Activated T-helper 1 cell treated with anti-CD3 and anti-CD28 coated beads, Interleukin-12 subunit alpha, Interleukin-12 subunit beta, Interleukin-2, Interleukin-4 antibody, amounts not matched to agents 30 ng/mL and 10 ng/mL and 1 ng/mL, durations not matched to agents 14 hours and 24 hours and 36 hours (primary cell): ENCODE data around the gene MAU2. TPM values are rescaled to one million over a fixed set of nuclear protein-coding genes. Genes with fewer than 3 reads are reported as not detected.
A peak's percentile ranks its signal among the peaks of the same experiment; 100 is the strongest.

Experiments used
- DNase-seq: peaks from one replicate; pipeline ENCODE4 v3.0.0; 2021; ENCODE audit warnings: low spot score
- H3K27ac Mint-ChIP-seq: one replicate; pipeline ENCODE4 v1.8.0; 2021; ENCODE audit warnings: mild to moderate bottlenecking, mixed read lengths
- H3K27me3 Mint-ChIP-seq: one replicate; pipeline ENCODE4 v1.8.0; 2022; ENCODE audit warnings: mild to moderate bottlenecking, moderate library complexity, mixed read lengths; ENCODE audit not compliant: insufficient read depth
- H3K36me3 Mint-ChIP-seq: one replicate; pipeline ENCODE4 v1.8.0; 2021; ENCODE audit warnings: low read depth, mixed read lengths
- H3K4me1 Mint-ChIP-seq: one replicate; pipeline ENCODE4 v1.8.0; 2021; ENCODE audit warnings: low read depth, mixed read lengths
- H3K4me3 Mint-ChIP-seq: one replicate; pipeline ENCODE4 v1.8.0; 2021; ENCODE audit warnings: mild to moderate bottlenecking, moderate library complexity, mixed read lengths
- H3K9me3 Mint-ChIP-seq: one replicate; pipeline ENCODE4 v1.8.0; 2021; ENCODE audit warnings: mixed read lengths
- intact Hi-C: fragments of 100-400 bp; cut with micrococcal nuclease; formaldehyde crosslinking; loops from one replicate; pipeline ENCODE4 v1.15.1; 2024
- total RNA-seq: library from RNA; stranded (reverse); gene quantifications from 2 replicates; pipeline ENCODE4 v1.2.3, GENCODE V29; 2022

The MAU2 gene
- total RNA-seq, 1 donor from 2014 or later, result 71.4 TPM

- no peak for DNase-seq
- H3K27ac Mint-ChIP-seq, result no peak overlapping the region
- intact Hi-C loops, result no loop called here
- H3K27me3 Mint-ChIP-seq, result no peaks in the 10 kb centered on the region
- H3K4me3 Mint-ChIP-seq, result no peak overlapping the region
- H3K9me3 Mint-ChIP-seq, result no peaks in the 10 kb centered on the region
- peaks cover 36% of the 10 kb centered on the region for H3K36me3 Mint-ChIP-seq
- no peaks in the 10 kb centered on the region for H3K4me1 Mint-ChIP-seq
These were observed 28.0 kb upstream of the MAU2 start for GRCh38 chr19:19292607-19293006.

- Mint-ChIP-seq H3K4me3 (no peak overlapping the region), H3K27me3 (no peaks in the 10 kb centered on the region), H3K4me1 (no peaks in the 10 kb centered on the region), H3K36me3 (peaks cover 37% of the 10 kb centered on the region), H3K9me3 (no peaks in the 10 kb centered on the region), H3K27ac (no peak overlapping the region)
- no peak for DNase-seq
- intact Hi-C loops, result no loop called here
These were observed 25.7 kb upstream of the MAU2 start for GRCh38 chr19:19294914-19295313.

GRCh38 chr19:19296953-19297689, 23.5 kb upstream of the MAU2 start:
- intact Hi-C loops, result no loop called here
- Mint-ChIP-seq H3K4me3 (no peak overlapping the region), H3K4me1 (no peaks in the 10 kb centered on the region), H3K9me3 (no peaks in the 10 kb centered on the region), H3K36me3 (peaks cover 34% of the 10 kb centered on the region), H3K27ac (no peak overlapping the region), H3K27me3 (no peaks in the 10 kb centered on the region)
- no peak for DNase-seq

- intact Hi-C loops, result no loop called here
- Mint-ChIP-seq H3K4me3 (no peak overlapping the region), H3K36me3 (peaks cover 29% of the 10 kb centered on the region)
These were observed 22.9 kb upstream of the MAU2 start for GRCh38 chr19:19297759-19298158.

GRCh38 chr19:19300613-19301012, 20.0 kb upstream of the MAU2 start:
- no peaks in the 10 kb centered on the region for H3K9me3 Mint-ChIP-seq
- H3K36me3 Mint-ChIP-seq, result peaks cover 23% of the 10 kb centered on the region
- intact Hi-C loops, result no loop called here
- no peak for DNase-seq
- no peaks in the 10 kb centered on the region for H3K27me3 Mint-ChIP-seq
- H3K4me1 Mint-ChIP-seq, result no peaks in the 10 kb centered on the region
- H3K4me3 Mint-ChIP-seq, result no peak overlapping the region
- H3K27ac Mint-ChIP-seq, result no peak overlapping the region

More at GRCh38 chr19:19297759-19298158, 22.9 kb upstream of the MAU2 start:
- H3K27ac Mint-ChIP-seq, result no peak overlapping the region
- H3K4me1 Mint-ChIP-seq, result no peaks in the 10 kb centered on the region
- no peaks in the 10 kb centered on the region for H3K9me3 Mint-ChIP-seq
- no peaks in the 10 kb centered on the region for H3K27me3 Mint-ChIP-seq
- DNase-seq, result no peak

GRCh38 chr19:19303411-19303810, 17.2 kb upstream of the MAU2 start:
- no peaks in the 10 kb centered on the region for H3K4me1 Mint-ChIP-seq
- H3K27ac Mint-ChIP-seq, result no peak overlapping the region
- intact Hi-C loops, result no loop called here
- peaks cover 22% of the 10 kb centered on the region for H3K36me3 Mint-ChIP-seq
- no peaks in the 10 kb centered on the region for H3K27me3 Mint-ChIP-seq
- no peaks in the 10 kb centered on the region for H3K9me3 Mint-ChIP-seq
- H3K4me3 Mint-ChIP-seq, result no peak overlapping the region
- no peak for DNase-seq

GRCh38 chr19:19304186-19304965, 16.3 kb upstream of the MAU2 start:
- H3K4me1 Mint-ChIP-seq, result no peaks in the 10 kb centered on the region
- no peak overlapping the region for H3K4me3 Mint-ChIP-seq
- intact Hi-C loops, result no loop called here
- H3K9me3 Mint-ChIP-seq, result no peaks in the 10 kb centered on the region
- H3K27me3 Mint-ChIP-seq, result no peaks in the 10 kb centered on the region
- H3K27ac Mint-ChIP-seq, result peak overlapping the region; percentile 7
- DNase-seq, result no peak
- peaks cover 21% of the 10 kb centered on the region for H3K36me3 Mint-ChIP-seq

GRCh38 chr19:19305066-19305465, 15.6 kb upstream of the MAU2 start:
- H3K4me1 Mint-ChIP-seq, result no peaks in the 10 kb centered on the region
- H3K27me3 Mint-ChIP-seq, result no peaks in the 10 kb centered on the region
- intact Hi-C loops, result no loop called here
- H3K9me3 Mint-ChIP-seq, result no peaks in the 10 kb centered on the region
- peaks cover 24% of the 10 kb centered on the region for H3K36me3 Mint-ChIP-seq
- DNase-seq, result no peak
- no peak overlapping the region for H3K4me3 Mint-ChIP-seq
- no peak overlapping the region for H3K27ac Mint-ChIP-seq

- Mint-ChIP-seq H3K27ac (no peak overlapping the region), H3K36me3 (peaks cover 25% of the 10 kb centered on the region), H3K4me1 (no peaks in the 10 kb centered on the region), H3K9me3 (no peaks in the 10 kb centered on the region), H3K4me3 (no peak overlapping the region), H3K27me3 (no peaks in the 10 kb centered on the region)
- intact Hi-C loops, result no loop called here
- DNase-seq, result no peak
These were observed 14.9 kb upstream of the MAU2 start for GRCh38 chr19:19305696-19306095.

GRCh38 chr19:19306191-19306590, 14.4 kb upstream of the MAU2 start:
- no peaks in the 10 kb centered on the region for H3K9me3 Mint-ChIP-seq
- H3K36me3 Mint-ChIP-seq, result peaks cover 22% of the 10 kb centered on the region
- H3K4me3 Mint-ChIP-seq, result no peak overlapping the region
- no peaks in the 10 kb centered on the region for H3K4me1 Mint-ChIP-seq
- H3K27ac Mint-ChIP-seq, result no peak overlapping the region
- intact Hi-C loops, result no loop called here
- no peak for DNase-seq
- no peaks in the 10 kb centered on the region for H3K27me3 Mint-ChIP-seq

GRCh38 chr19:19308373-19308772, 12.3 kb upstream of the MAU2 start:
- no peak overlapping the region for H3K27ac Mint-ChIP-seq
- intact Hi-C loops, result no loop called here
- H3K36me3 Mint-ChIP-seq, result peaks cover 18% of the 10 kb centered on the region
- no peak for DNase-seq
- no peaks in the 10 kb centered on the region for H3K4me1 Mint-ChIP-seq
- H3K27me3 Mint-ChIP-seq, result no peaks in the 10 kb centered on the region
- no peak overlapping the region for H3K4me3 Mint-ChIP-seq
- no peaks in the 10 kb centered on the region for H3K9me3 Mint-ChIP-seq

- H3K27me3 Mint-ChIP-seq, result no peaks in the 10 kb centered on the region
- no peaks in the 10 kb centered on the region for H3K9me3 Mint-ChIP-seq
- peaks cover 5% of the 10 kb centered on the region for H3K4me1 Mint-ChIP-seq
- no peak overlapping the region for H3K27ac Mint-ChIP-seq
- intact Hi-C loops, result no loop called here
- H3K4me3 Mint-ChIP-seq, result no peak overlapping the region
- DNase-seq, result no peak
- peaks cover 18% of the 10 kb centered on the region for H3K36me3 Mint-ChIP-seq
These were observed 5.2 kb upstream of the MAU2 start for GRCh38 chr19:19315444-19315843.

- no peak overlapping the region for H3K4me3 Mint-ChIP-seq
- no peak overlapping the region for H3K27ac Mint-ChIP-seq
- H3K27me3 Mint-ChIP-seq, result no peaks in the 10 kb centered on the region
These were observed 4.5 kb upstream of the MAU2 start for GRCh38 chr19:19316082-19316481.

More at GRCh38 chr19:19316082-19316481, 4.5 kb upstream of the MAU2 start:
- peaks cover 5% of the 10 kb centered on the region for H3K4me1 Mint-ChIP-seq
- H3K36me3 Mint-ChIP-seq, result peaks cover 18% of the 10 kb centered on the region
- intact Hi-C loops, result no loop called here
- no peak for DNase-seq
- no peaks in the 10 kb centered on the region for H3K9me3 Mint-ChIP-seq
